ENCODE measurements around the gene ERAL1. TPM values are rescaled to one million over a fixed set of nuclear protein-coding genes. Genes with fewer than 3 reads are reported as not detected.

The ERAL1 gene
- total RNA-seq, 1 donor from 2014 or later, result 26.1 TPM

GRCh38 chr17:28861393-28862203, 6.8 kb downstream of the ERAL1 start:
- DNase-seq, result no peak
- Histone ChIP-seq H3K9me3 (no peaks in the 10 kb centered on the region), H3K4me1 (peaks cover 5% of the 10 kb centered on the region), H3K36me3 (peaks cover 48% of the 10 kb centered on the region), H3K4me3 (no peak overlapping the region), H3K27me3 (ENCODE audit: low read depth) (no peaks in the 10 kb centered on the region), H3K27ac (no peak overlapping the region)
- TF ChIP-seq CTCF (IDR thresholded peaks at IDR 0.05), result no peak
- intact Hi-C loops (cut with DNase I), result no loop called here
- no peak for ATAC-seq

DNA sequence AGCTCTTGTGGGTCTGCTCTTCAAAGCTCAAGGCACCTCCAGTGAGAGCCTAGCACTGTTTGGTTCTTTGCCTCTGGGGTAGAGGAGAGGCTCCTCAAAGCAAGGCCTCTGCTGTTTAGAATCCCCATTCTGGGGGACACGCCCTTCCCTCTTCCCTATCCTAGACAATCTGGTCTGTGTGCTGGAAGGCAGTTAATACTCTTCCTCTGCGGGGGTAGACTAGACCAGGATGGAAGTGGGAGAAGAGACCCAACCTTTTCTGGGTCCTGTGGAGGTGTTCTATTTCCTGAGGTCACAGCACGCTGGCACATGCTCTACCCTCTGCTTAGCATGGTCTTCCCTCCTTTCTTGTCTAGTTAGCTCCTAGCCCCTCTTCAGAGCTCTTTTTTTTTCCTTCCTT, 7.7 kb downstream of the ERAL1 start:
- Histone ChIP-seq H3K27me3 (ENCODE audit: low read depth) (no peaks in the 10 kb centered on the region), H3K36me3 (peaks cover 38% of the 10 kb centered on the region), H3K4me3 (no peak overlapping the region), H3K4me1 (peaks cover 5% of the 10 kb centered on the region), H3K27ac (no peak overlapping the region), H3K9me3 (no peaks in the 10 kb centered on the region)
- intact Hi-C loops (cut with DNase I), result no loop called here
- DNase-seq, result no peak
- TF ChIP-seq CTCF (IDR thresholded peaks at IDR 0.05), result no peak
- no peak for ATAC-seq

GRCh38 chr17:28863953-28864352, 9.1 kb downstream of the ERAL1 start:
- intact Hi-C loops (cut with DNase I), result no loop called here
- Histone ChIP-seq H3K4me1 (peaks cover 5% of the 10 kb centered on the region), H3K4me3 (no peak overlapping the region), H3K9me3 (no peaks in the 10 kb centered on the region), H3K27me3 (ENCODE audit: low read depth) (no peaks in the 10 kb centered on the region), H3K36me3 (peaks cover 24% of the 10 kb centered on the region), H3K27ac (no peak overlapping the region)
- no peak for ATAC-seq
- no peak for TF ChIP-seq CTCF (IDR thresholded peaks at IDR 0.05)
- DNase-seq, result no peak

GRCh38 chr17:28864991-28865849, 10.4 kb downstream of the ERAL1 start:
- DNase-seq (no peak), ATAC-seq (no peak)
- H3K4me1 ChIP-seq, result peaks cover 5% of the 10 kb centered on the region
- H3K9me3 ChIP-seq, result no peaks in the 10 kb centered on the region
- no peaks in the 10 kb centered on the region for H3K27me3 ChIP-seq (ENCODE audit: low read depth)
- TF ChIP-seq CTCF (IDR thresholded peaks at IDR 0.05), result no peak
- intact Hi-C loops (cut with DNase I), result no loop called here
- peaks cover 12% of the 10 kb centered on the region for H3K36me3 ChIP-seq
- no peak overlapping the region for H3K27ac ChIP-seq
- H3K4me3 ChIP-seq, result no peak overlapping the region

DNA sequence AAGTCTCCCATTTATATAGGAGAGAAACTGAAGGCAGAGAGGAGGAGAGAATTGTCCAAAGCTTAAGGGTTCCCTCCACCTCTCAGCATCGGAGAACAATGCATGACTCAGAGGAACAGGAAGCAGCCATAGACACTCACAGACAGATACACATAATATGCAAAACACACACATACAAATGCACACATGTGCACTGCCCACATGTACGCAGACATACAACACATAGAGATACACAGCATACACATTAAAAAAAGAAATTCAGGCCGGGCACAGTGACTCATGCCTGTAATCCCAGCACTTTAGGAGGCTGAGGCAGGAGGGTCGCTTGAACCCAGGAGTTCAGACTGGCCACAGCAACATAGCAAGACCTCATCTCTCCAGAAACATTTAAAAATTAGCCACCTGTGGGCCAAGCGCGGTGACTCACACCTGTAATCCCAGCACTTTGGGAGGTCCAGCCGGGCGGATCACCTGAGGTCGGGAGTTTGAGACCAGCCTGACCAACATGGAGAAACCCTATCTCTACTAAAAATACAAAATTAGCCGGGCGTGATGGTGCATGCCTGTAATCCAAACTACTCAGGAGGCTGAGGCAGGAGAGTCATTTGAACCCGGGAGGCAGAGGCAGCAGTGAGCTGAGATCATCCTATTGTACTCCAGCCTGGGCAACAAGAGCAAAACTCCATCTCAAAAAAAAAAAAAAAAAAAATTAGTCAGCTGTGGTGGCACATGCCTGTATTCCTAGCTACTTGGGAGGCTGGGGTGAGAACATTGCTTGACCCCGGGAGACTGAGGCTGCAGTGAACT, 11.3 kb downstream of the ERAL1 start:
- DNase-seq, result no peak
- peaks cover 5% of the 10 kb centered on the region for H3K4me1 ChIP-seq
- peak in 1 of 2 donors; percentile 14 for ATAC-seq
- peaks cover 2% of the 10 kb centered on the region for H3K36me3 ChIP-seq
- no peaks in the 10 kb centered on the region for H3K27me3 ChIP-seq (ENCODE audit: low read depth)
- intact Hi-C loops (cut with DNase I), result no loop called here
- H3K4me3 ChIP-seq, result no peak overlapping the region
- no peaks in the 10 kb centered on the region for H3K9me3 ChIP-seq
- no peak for TF ChIP-seq CTCF (IDR thresholded peaks at IDR 0.05)
- H3K27ac ChIP-seq, result no peak overlapping the region

All from lower lobe of right lung (tissue), 2 donors.